Stimulated activated CD4-positive, alpha-beta T cell treated with anti-CD3 and anti-CD28 coated beads, Interleukin-4, amount 100 ng/mL, for 1 hour (primary cell): Measurements from ENCODE around the gene PPP3CB.

Source experiments
- DNase-seq: peaks from one replicate; pipeline ENCODE4 v3.0.0-alpha.2; 2020

PPP3CB gene

DNA sequence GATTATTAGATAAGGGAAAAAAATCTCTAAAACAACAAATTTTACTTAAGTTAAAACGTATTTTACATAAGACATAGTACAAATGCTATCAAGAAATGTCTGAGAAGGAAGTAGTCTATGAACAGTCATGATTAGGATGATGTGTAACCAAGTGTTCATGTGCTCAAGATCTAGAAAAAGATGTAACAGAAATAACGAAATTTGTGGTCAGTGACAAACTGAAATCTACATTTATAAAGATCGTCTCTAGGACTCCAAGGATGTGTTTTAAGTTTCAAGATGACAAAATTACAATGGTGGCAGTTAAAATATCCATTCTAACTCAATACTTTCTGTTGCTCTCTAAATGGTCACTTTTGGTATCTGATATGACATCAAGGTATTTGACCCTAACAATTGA lies 17.2 kb downstream of the PPP3CB start:
- no peak for DNase-seq

DNA sequence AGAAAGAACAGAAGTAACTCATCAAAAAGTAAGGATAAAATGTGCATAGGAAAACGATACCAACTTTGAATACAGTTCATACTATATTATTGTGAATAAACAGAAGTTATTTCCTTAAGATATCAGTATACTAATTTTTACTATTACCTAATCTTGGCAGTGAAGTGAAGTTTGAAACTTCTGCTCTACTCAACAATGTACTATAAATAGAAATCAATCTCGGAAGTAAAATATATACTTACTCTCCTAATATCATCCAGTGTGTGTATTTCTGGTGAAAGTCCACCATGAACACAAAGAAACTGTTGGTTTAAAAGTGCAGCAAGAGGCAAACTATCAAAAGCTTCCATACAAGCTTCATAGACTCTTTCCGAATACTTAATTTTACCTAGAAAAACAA lies 24.6 kb downstream of the PPP3CB start:
- DNase-seq = no peak

DNA sequence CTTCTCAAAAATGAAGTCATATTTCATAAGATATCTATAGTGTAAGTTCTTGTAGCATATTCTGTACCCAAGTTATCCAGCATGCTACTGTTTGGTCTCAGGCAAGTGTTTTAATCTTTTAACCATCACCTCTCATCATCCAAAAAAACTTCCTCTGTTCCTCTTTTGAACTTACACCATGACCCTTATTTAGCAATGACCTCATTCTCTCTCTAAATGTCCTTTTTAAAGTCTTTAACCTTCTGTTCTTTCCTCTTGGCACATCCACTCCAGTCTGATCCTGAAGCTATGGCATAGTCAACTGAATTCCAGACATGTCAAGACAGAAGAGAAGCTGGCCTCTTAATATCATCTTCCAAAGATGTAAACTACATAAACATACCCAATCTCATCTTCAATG lies 26.2 kb downstream of the PPP3CB start:
- DNase-seq = no peak

DNA sequence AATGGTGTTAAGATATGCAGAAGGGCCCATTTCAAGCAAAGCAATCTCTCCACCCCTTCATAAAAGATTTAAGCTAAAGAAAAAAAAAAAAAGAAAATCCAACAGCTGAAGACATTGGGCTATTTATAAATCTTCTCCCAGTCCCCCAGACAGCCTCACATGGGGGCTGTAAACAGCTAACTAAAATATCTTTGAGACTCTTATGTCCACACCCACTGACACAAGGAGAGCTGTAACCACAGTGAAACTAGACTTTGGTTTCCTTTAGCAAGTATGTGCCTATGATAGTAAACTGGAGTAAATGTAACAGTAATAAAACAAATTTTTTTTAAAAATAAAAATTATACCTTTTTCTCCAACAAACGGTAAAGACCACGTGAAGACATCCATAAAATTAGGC lies 28.6 kb downstream of the PPP3CB start:
- DNase-seq = no peak

DNA sequence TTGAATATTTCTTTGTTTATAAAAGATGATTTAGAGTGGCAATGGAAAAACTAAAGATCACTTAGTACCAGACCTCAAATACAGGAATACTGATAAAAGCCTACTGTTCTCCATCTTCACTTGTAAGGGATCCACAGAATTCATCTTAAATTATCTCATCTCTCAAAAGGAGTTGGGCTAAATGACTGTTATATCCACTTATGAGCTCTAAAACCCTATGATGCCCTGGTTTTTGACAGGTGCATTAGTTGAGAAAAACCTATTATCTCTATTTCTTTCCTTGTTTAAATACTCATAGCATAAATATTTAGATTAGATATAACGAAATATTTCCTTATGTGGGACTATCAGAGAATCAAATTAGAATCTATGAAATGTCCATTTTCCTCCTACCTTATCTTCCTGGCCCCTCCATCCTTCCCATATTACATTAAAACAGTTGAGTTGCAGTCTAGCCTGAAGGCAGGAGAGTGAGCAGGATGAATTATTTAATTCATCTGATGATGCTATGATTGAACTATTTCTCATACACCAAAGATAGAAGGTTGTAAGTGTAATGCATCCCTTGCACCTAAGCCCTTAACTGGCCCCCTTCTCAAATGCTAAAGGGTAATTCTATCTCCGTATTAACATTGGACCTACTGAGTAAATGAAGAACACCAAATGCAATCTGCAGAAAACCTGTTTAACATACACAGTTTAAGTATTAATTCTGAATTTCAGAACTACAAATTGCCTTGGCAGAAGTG lies 29.7 kb downstream of the PPP3CB start:
- no peak for DNase-seq

DNA sequence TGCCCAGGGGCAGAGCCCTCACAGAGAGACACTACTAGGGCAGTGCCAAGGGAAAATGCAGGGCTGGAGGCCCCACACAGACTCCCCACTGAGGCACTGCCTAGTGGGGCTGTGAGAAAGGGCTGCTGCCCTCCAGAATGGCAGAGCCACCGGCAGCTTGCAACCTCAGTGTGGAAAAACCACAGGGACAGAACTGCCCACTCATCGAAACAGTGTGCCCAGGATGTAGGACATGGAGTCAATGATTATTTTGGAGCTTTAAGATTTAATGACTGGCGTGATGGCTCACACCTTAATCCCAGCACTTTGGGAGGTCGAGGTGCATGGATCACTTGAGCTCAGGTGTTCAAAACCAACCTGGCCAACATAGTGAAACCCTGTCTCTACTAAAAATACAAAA lies 34.9 kb downstream of the PPP3CB start:
- no peak for DNase-seq

DNA sequence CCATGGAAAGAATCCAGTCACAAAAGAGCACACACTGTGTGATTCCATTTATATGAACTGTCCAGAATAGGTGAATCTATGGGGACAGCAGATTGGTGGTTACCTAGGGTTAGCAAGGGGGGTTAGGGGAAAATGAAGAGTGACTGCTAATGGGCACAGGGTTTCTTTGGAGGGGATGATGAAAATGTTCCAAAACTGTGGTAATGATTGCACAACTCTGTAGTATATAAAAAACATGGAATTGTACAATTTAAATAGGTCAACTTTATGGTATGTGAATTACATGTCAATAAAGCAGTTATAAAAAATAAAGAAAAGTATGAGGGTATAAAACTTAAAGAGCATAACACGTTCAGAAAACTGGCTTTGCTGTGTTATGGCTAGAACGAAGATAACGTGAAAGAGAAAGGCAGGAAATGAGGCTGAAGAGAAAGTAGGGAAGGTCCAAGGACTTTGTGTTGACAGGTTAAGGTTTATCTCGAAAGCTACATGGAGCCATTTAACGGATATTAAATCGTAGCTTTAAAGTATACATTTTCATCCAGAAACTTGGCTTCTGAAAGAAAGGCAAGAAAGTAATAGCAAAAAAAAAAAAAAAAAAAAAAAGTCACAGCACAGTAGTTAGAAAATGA lies 36.0 kb downstream of the PPP3CB start:
- DNase-seq = no peak

DNA sequence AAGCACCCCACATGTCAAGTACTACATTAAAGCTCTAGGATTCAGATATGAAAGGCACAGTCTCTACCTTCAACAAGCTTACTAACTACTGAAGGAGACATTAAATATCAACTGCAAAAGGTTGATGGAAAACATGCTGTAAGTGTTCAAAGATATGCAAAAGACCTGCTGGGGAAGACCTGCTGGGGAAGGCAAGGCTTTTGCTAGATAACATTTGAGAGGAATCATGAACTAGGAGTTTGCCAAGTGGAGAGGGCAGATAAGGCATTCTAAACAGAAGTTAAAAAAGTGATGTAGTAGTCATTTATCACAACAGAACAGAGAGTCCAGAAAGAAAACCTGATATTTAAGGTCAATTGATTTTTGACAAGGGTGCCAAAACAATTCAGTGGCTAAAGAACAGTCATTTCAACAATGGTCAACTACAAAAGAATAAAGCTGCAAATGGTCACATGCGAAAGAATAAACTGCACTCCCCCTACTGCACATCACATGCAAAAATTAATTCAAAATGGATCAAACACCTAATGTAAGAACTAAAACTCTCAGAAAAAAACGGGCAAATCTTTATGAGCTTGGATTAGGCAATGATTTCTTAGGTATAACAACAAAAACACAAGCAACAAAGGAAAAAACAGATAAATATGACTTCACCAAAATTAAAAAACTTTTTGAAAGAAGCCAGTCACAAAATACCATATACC lies 39.5 kb downstream of the PPP3CB start:
- no peak for DNase-seq

DNA sequence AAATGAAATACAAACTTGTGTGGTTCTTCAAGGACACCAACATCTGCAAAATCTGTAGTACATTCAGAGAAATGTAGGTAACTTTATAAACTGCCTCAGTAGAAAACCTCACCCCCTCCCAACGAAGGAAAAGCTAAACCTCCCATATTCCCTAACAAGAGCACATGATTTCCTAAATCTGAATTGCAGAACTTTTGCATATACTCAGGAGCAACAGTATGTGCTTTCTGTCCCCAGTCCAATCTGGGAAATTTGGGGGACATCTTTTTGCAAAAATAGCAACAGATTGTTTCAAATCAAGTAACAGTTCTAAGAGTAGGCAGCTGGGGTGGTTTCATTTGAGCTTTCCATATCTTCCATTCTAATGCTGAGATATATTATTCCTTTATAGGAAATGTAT lies 46.7 kb downstream of the PPP3CB start:
- DNase-seq = no peak

DNA sequence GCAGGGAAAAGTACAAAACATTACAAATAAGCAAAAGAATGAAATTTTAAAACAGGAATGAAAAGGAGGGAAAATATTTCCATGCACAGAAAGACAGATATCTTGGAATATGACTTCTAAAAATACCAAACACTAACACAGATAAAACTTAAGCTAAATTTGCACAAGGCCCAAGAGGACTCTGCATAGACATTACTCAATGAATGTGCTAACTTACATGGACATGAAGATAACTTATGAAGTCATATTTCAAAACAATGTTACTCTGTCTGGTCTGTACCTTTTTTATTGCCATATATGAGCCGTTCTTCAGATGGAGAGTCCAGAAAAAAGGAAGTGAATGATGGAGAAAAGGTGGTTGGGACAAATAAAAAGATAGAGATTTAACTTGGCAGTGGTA lies 47.4 kb downstream of the PPP3CB start:
- DNase-seq = no peak

DNA sequence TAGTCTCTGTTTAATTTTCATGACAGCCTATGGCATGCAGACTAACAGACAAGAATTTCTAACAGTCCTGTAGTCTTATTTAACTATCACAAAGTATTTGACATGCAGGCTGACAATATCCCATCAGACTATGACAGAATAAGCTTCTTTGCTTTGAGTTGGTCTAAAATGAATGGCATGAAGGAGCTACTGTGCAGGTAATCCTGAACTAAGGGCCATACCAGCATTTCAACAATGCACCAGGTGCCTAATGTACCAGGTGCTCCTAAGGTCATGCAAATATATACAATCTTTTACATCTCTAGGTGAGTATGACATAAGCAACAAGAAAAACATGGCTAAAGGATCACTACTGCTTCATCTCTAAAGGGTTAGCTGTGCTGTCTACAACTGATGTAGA lies 48.9 kb downstream of the PPP3CB start:
- DNase-seq = no peak

DNA sequence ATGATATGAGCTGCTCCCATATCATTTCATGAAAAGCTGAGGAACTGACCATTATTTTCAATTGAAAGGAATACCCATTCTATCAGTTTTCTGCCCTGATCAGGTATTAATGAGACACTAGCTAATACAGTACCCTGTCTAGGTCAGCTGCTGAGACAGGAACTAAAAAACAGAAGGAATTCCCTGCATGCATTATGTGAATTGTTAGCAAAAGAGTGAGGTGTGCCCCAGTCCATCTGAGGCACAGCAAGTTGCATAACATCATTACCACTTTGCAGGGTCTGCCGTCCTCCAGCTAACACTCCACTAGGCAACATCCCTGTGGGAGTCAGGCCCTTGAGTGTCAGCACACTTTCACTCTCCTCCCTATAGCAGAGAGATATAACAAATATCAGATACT lies 51.4 kb downstream of the PPP3CB start:
- DNase-seq = no peak

DNA sequence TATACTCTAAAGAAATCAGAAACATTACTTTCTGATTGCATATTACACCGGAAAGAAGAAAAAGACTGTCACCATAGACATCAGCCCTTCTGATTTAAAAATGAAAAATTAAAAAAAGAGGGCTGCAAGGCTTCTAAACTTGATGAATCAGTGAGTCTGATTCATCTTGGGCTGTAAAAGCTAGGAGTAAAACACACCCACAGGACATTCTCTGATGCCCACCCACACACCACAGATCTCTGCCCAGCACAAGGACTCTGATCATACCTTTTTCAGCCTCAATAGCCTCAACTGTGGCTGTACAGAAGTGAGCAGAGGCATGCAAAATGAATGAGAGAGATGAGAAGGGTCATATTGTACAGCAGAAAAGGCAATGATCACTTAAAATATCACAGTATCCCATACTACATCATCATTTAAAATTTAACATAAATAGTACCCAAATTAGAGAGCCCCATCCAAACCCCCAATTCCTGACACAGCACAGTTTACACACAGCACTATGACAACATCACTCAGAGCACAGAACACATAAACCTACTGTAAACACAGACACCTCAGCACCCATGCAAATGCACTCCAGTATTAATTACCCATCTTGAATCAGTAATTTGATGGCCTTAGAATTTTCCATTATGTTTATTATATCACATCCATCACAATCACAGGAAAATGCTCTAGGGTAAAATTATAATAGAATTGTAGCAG lies 56.1 kb downstream of the PPP3CB start:
- no peak for DNase-seq

DNA sequence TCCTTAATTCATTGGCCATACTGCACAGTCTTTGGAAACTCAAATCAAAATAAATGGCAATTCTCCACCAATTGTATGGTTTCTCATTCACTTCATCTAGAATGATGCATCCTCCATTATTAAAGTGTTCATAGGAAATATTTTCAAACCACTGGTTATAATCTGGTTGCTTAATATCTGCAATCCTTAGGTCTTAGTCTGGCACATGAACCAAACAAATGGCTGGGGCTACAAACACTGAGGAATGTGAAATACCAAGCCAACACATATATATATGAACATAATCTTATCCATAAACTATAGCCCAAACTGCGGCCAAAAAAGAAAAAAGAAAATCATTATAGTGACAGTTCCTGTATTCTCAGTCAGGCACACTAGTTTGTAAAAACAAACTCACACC lies 56.8 kb downstream of the PPP3CB start:
- DNase-seq = no peak

DNA sequence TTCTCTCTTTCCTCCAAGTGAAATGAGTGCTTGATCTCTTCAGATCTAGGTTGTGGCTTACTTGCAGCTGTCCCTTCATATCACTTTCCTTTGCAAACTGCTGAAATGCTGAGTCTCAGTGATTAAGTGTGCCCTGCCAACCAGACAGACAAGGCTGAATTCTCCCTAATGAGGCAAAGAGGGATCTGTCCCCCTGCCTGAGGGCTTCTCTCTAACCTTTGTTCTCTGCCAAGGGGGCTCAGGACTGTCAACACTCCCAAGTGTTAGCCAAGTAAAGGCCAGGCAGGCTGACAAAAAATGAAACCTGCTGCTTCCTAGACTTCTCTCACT lies 62.3 kb downstream of the PPP3CB start, which contains the start of gene MSS51:
Gene MSS51, minus strand, starts transcription at position 24 of the 330 bp plus-strand sequence. CDS start 5,277 bp downstream, outside the sequence.
- no peak for DNase-seq

DNA sequence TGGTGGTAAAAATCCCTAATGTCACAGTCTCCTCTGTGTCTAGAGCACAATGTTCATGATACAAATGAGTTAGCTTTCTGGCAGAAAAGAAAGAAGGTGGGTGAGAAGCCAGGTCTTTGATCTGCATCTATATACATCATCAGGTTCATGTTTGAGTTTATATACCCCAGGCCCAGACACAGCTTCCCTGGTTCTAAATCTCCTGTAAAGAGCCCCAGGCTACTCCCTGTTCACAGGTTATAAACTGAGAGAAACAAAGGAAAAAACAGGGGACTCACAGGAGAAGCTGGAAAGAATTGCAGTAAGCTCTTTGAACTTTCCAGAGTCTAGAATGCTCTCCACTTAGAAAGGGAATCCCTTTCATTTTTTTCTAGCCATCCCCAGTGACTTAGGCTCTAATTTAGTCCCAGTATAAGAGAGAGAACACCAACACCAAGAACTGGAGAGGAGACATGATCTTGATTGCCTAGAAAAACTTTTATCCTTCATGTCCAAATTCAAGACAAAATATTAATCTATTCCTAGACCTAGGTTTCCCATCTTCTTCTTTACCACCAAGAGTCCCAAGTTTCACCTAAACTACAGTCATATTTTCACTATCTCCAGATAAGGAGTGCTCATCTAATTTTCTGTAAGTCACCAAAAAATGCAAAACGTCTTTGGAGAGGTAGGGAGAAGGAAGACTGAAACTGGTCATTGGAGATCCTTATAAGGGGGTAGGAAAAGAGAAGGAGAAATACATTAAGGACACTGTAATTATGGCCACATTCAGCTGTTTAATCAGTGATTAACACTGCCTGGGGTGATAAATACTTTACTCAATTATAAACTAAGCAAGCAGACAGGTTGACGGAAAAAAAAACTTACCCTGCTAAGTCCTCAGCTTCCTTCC lies 62.9 kb downstream of the PPP3CB start:
- no peak for DNase-seq

DNA sequence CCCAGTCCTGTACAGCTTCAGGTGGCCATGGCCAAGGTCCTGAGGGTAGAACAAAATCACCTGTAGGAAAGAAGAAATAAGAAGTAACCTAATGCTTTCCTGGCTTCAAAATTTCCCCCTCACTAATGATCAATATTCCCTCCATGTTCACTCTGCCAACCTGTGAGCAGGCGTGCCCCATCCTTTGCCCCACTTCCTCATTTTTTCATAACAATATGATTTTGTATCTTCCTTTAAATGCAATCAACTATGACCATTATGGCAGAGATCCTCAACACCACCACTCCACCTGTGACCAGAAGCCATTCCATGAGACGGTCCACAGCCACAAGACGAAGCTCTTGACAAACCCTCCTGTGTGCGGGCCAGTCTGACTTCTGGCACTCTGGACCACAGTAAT lies 69.5 kb downstream of the PPP3CB start:
- DNase-seq = no peak

DNA sequence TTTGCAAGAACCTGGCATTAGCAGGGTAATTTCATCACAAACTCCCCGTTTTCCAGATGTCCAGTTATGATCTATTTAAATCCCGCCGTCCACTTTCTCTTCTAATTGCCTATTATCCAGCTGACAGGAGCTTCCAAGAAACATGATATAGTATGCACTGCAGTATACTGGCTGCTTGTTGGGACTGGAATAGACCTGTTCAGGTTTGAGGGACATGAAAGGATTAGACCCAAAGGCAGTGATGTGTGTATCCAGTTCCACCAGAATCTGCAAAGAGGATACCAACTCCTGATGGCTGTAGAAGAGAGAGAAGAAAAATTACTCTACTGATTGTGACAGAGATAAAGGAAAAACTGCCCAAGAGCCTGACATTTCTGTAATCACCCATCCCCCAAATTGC lies 71.3 kb downstream of the PPP3CB start:
- no peak for DNase-seq

DNA sequence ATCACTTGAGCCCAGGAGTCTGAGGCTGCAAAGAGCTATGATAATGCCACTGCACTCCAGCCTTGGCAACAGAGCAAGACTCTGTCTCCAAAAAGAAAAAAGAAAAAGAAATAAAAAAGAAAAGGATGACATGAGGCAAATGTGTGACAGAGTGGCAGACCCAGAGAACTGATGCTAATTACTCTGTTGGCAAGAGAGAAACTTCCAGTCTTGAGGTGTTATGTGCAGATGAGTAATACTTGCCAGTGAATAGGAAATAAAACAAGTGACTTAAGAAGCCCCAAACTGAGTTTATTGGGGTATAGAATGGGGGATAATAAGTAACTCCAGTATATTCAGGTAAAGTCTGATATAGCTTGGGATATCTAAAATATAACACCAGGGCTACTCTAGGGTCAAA lies 72.5 kb downstream of the PPP3CB start:
- DNase-seq = no peak

DNA sequence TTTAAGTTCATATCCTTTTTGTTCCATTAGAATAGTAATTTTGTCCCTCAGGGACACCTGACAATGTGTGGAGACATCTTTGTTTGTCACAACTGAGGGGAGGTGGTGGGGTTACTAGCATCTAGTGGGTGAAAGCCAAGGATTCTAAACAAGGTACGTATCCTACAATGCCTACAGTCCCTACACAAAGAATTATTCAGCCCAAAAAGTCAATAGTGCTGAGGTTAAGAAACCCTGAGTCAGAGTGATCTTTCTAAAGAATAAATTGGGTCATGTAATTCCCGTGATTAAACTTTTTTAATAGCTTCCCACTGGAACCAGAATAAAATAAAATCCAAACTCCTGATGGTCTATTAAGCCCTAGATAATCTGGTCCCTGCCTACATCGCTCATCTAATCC lies 79.3 kb downstream of the PPP3CB start:
- DNase-seq = no peak

DNA sequence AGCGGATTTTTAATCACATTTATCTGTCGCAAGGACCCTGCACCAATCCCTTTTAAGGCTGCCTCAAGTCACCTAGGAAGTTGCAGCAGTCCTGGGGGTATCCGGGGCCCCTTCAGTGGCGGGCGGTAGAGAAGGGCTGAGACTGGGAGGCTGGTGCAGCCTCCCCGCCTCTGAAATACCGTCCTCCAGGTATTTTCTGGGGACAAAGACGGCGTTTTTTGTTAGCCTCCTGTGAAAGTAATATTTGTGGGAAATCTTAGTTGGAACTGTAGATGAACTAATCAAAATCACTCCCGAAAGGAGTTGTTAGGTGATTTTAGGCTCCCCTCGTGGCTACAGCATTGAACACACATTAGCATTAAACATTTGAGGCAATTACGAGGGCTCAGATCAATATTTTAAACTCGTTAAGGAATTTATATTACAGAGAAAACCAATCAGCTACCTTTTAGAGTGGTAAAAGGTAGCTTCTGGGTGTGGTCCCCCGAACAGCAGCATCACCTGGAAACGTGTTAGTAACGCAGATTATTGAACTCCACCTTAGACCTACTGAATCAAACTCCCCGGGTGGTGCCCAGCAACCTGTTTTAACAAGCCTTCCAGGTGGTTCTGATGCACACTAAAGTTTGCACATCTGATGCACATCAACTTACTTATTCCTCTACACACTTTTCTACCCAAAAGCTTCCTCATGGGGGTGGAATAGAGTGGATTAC lies 81.4 kb downstream of the PPP3CB start:
- DNase-seq = no peak
